Measurements from ENCODE around the gene RPS25.

DNA sequence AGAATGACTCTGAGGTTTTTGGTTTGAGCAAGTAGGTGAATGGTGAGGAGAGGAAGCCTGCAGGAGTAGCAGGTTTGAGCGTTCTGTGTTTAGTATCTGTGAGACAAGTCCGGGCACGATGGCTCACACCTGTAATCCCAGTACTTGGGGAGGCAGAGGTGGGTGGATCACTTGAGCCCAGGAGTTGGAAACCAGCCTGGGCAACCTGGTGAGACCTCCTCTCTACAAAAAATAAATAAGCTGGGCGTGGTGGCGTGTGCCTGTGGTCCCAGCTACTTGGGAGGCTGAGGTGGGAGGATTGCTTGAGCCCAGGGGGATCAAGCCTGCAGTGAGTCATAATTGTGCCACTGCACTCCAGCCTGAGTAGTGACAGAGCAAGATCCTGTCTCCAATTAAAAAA, 29.9 kb downstream of the RPS25 start:
- TF ChIP-seq POLR2AphosphoS5 (IDR thresholded peaks at IDR 0.05): no peak
- TF ChIP-seq, protein P1, sequence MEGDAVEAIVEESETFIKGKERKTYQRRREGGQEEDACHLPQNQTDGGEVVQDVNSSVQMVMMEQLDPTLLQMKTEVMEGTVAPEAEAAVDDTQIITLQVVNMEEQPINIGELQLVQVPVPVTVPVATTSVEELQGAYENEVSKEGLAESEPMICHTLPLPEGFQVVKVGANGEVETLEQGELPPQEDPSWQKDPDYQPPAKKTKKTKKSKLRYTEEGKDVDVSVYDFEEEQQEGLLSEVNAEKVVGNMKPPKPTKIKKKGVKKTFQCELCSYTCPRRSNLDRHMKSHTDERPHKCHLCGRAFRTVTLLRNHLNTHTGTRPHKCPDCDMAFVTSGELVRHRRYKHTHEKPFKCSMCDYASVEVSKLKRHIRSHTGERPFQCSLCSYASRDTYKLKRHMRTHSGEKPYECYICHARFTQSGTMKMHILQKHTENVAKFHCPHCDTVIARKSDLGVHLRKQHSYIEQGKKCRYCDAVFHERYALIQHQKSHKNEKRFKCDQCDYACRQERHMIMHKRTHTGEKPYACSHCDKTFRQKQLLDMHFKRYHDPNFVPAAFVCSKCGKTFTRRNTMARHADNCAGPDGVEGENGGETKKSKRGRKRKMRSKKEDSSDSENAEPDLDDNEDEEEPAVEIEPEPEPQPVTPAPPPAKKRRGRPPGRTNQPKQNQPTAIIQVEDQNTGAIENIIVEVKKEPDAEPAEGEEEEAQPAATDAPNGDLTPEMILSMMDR (IDR thresholded peaks at IDR 0.05 in 8 of 11, conservative IDR thresholded peaks at IDR 0.05 in 3 of 11): no peak
- TF ChIP-seq POLR2A (IDR thresholded peaks at IDR 0.05): no peak
